Measurements from ENCODE around the gene RBFA. TPM values are rescaled to one million over a fixed set of nuclear protein-coding genes. Genes with fewer than 3 reads are reported as not detected.

Gene RBFA
- total RNA-seq, result 23.7 and 29.4 TPM in 2 replicates

GRCh38 chr18:80034068-80034851, at the start of gene RBFA:
Gene RBFA, plus strand, starts transcription at chr18:80034434. Its CDS starts 62 bp downstream, at chr18:80034496.

GRCh38 chr18:79988451-79989194, 45.6 kb upstream of the RBFA start, which contains the start of gene TXNL4A:
Gene TXNL4A, minus strand, starts transcription at chr18:79988563. Its CDS starts 171 bp downstream, at chr18:79988392.

Other genes starting within 250 kb of the RBFA start
- gene KCNG2, start 236.5 kb upstream of the RBFA start, total RNA-seq, result 0.73 and 3.3 TPM in 2 replicates
- gene SLC66A2, start 82.8 kb upstream of the RBFA start, total RNA-seq, result 40.3 and 64.3 TPM in 2 replicates
- 4.0 and 5.8 TPM in 2 replicates for gene HSBP1L1, start 69.8 kb upstream of the RBFA start, total RNA-seq
- gene TXNL4A, start 45.9 kb upstream of the RBFA start, total RNA-seq, result 30.3 and 58.5 TPM in 2 replicates
- 16.9 and 22.4 TPM in 2 replicates for gene ADNP2, start 74.8 kb downstream of the RBFA start, total RNA-seq
- gene PARD6G, start 213.1 kb downstream of the RBFA start, total RNA-seq, result 0.73 and 5.8 TPM in 2 replicates